HG03108 (cell line): Measurements from ENCODE around the gene DLK1.

Experiments used
- ATAC-seq: cut with Tn5 transposase; IDR thresholded peaks from one replicate; pipeline ENCODE4 v1.9.1; 2021; ENCODE audit warnings: moderate library complexity; ENCODE audit not compliant: unreplicated experiment

The DLK1 gene

GRCh38 chr14:100754020-100754419 lies 27.3 kb downstream of the DLK1 start:
- no peak for ATAC-seq

DNA sequence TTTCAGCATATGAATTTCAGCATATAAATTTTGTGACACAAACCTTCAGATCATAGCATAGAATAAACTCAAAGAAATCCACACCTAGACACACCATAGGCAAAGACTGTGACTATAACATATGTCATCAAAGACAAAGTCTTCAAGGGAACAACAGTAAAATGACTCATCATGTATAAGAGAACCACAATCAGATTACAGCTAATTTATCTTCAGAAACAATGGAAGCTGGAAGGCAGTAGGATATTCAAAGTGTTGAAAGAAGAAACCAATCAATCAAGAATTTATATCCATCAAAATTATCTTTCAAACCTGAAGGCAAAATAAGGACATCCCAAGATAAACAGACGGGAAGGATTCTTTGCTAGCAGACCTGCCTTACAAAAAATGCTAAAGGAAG lies 29.0 kb downstream of the DLK1 start:
- no peak for ATAC-seq

DNA sequence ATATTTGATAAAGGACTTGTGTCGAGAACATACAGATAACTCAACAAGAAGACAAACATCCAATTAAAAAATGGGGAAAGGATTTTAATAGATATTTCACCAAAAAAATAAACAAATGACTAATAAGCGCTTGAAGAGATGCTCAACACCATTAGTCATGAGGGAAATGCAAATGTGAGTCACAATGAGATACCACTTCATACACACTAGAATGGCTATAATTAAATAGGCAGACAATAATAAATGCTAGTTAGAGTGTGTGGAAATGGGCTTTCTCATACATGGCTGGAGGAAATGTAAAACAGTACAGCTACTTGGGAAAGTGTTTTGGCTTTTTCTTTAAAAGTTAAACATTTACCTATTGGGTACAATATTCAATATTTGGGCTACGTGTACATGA lies 34.8 kb downstream of the DLK1 start:
- ATAC-seq, result no peak

DNA sequence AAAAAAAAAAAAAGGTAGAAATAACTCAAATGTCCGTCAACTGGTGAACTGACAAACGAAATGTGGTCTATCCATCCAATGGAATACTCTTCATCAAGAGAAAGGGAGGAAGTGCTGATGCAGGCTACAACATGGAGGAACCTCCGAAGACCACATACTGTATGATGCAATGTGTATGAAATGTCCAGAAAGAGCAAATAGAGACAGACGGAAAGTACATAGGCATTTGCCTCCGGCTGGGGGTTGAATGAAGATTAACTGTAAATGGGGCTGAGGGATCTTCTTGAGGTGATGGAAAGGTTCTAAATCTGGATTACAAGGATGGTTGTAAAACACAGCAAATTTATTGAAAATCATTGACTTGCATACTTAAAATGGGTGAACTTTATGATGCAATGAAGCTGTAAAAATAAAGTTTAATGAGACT lies 35.4 kb downstream of the DLK1 start:
- no peak for ATAC-seq

DNA sequence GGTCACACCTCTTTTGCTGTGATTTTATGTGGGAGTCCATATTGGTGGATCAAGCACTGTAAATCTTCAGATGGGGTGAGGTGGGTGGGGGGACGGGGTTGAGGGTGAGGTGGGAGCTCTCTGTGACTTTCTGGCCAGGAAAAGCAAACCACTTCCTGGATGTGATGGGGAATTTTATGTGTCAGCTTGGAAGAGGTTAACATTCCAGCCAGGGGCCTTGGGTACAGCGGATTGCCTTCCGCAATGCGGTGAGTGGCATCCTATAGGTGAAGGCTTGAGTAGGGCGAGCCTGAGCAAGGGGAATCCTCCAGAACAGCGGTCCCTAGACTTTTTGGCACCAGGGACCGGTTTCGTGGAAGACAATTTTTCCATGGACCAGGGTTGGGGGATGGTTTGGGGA lies 36.2 kb downstream of the DLK1 start:
- ATAC-seq, result no peak

DNA sequence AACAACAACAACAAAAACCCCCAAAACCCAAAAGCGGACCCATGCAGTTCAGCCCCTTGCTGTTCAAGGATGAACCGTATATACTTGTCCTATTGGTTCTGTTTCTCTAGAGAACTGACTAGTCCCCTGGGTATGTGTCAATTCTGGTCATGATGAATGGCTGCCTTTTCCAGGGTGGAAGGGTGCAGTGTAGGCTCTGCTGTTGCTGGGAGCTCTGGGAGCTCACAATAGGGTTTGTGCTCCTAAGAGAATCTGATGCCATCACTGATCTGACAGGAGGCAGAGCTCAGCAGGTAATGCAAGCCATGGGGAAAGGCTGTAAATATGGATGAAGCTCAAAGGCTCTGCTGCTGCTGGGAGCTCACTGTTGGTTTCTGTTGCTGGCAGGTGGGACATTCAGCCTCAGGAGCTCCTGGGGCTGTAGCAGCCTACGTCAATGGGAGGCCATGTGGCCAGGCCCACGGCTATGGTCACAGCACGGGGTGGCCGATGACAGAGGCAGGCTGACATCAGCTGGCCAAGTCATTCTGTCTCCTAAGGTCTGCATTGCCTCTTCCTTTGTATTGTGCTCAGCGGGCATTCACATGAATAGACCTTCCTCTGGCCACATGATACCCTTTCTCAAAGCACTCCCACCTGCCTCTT lies 37.9 kb downstream of the DLK1 start:
- no peak for ATAC-seq

DNA sequence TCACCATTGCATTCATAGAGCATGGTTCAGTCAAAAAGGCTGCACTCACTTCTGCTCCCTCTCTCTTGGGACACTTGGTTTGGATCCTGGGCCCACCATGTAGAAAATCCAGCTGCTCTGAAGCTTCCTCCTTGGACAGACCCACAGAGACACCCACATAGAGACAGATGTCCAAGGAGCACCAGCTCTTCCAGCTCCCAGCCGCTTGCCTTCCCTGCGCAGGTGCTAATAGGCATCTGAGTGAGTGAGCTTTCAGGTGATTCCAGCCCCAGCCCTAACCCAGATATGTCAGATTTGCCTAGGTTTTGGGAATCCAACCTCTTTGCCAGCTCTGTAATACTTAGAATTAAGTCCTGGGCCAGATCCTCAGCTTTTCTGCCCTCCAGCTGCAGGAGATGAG lies 38.6 kb downstream of the DLK1 start:
- no peak for ATAC-seq

DNA sequence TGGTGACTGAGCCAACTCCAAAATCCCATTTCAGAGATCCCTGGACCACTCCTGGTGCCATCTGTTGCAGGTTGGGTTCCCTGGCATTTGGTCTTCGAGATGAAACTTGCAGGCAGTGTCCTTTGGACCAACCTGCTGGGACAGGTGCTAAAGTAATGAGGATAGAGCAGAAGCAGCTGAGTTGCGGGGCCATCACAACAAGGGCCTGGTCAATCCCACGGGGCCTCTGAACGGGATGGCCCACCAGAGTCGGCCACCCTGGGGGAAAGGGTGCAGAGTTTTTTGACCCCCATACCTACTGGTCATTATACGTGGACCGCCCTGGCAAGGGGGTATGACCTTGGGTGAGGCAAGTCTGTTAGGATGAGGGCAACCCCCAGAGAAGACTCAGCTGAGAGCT lies 39.3 kb downstream of the DLK1 start:
- ATAC-seq, result no peak

DNA sequence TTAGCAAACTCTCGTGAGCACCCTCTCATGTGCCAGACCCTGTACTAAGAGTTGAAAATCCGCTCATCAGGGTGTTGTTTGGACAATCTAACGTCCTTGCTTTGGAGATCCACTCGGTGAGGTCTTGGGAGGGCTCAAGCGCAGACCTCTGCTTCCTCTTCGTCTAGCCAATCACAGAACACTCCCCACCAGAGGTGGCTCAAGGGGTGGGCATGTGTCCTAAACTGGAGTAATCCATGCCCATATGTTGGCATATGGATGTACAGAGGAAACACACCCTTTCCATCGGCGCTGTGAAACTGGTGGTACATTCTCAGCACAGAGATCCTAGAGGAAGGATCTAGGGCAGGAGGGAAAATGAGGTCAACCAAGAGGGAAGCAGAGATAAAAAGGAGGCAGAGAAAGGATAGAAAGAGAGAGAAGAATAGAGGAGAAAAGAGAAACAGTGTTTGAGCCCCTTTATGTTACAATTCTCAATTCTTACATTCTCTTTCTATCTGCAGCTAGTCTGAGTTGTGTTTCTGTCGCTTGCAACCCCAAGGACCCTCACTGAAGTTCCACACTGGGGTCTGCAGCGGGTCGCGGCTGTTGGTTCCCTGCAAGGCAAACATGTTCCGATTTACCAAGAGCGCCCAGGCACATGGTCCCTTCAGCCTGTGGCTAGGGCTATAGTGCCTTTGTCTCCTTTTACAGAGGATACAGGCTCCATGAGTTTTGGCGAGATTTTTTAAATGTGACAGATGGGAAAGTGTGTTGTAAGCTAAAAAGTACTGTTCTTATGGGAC lies 40.5 kb downstream of the DLK1 start:
- no peak for ATAC-seq

GRCh38 chr14:100767788-100768536 lies 41.3 kb downstream of the DLK1 start:
- ATAC-seq, result no peak

DNA sequence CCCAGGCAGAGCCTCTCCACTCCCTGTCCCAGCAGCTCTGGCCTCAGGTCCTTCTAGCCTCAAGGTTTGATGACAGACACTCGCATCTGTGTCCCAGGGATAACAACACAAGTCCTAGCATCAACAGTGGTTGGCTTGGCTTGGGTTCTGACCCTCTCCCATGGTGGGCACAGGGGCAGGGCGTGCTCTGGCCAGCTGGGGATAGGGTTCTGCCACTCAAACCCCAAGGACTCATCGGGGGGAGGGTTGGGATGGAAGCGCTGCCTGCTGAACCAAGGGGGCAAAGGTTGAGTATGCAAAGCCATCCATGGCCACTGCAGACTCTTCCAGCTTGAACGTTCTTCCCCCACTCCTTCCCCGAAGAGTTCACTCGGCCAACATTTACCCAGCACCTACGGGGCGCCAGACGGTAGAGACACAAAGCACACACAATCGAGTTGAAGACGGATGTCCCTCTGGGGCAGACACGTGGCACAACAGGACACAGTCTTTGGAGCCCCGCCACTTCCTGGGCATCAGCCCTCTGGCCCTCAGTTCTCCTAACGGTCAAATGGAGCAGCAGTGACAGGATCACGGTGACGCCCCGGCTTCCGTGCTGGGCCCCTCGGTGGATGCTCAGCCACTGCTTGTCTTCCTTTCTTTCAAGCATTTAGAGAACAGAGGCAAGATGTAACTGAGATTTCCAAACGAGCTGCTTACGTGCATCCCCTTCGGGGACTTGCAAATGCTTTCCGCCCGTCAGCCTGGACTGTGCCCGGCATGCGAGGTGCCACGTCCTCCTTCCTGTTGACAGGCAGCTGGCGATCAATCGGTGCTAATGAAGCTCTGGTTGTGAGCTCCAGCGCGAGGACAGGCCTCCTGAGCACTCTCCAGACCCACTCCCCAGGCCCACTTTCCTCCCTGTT lies 42.6 kb downstream of the DLK1 start:
- no peak for ATAC-seq

DNA sequence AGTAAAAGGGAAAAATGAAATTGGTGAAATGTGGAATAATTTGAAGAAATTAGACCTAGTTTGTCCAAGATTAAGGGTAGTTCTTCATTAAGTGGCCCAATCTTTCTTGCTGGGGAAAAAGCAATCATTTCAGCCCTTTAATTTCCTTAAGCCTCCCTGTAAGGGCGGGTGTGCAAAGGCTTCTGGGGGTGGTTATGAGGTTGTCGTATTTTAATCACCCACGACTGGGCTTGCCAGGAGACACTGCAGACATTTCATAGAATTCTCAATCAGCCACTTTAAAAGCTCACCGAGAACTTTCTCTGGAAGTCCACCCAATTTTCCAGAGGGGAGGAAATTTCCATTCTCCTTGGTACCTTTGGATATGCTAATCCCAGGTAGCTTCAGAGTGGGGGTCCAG lies 43.4 kb downstream of the DLK1 start:
- ATAC-seq, result no peak

- no peak for ATAC-seq
Measured at GRCh38 chr14:100770605-100771120, 44.0 kb downstream of the DLK1 start.

DNA sequence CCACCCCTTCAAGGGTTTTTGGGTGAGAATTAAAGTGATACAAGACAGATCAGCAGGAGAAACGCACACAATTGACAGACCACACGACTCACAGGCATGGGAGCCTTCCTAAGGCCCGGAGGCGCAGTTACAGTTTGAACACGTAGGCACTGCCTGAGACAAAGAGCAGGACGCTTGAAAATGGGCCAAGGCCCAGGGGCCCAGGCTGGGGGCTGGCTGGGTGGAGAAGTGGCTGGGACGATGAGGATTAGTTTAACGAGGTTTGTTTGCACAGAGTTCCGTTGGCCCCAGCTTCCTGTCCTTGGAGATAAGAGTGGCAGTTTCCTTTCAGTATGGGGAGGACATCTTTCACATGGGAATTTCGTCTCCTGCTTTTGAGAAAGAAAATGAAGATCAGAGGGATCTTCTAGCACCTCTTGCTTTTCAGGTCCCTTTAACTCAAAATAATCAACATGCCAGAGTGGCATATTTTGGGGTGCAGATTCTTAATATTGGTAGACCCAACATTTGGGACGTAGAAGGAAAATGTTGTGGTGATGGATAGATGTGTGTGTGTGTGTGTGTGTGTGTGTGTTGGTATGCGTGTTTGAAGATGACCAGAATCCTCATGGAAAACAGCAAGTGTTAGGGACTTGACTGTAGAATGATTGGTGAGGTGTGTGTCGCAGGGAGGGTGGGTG lies 44.6 kb downstream of the DLK1 start:
- ATAC-seq, result no peak

GRCh38 chr14:100772607-100773165 lies 46.0 kb downstream of the DLK1 start:
- ATAC-seq, result no peak

GRCh38 chr14:100773331-100774163 lies 46.9 kb downstream of the DLK1 start:
- no peak for ATAC-seq

DNA sequence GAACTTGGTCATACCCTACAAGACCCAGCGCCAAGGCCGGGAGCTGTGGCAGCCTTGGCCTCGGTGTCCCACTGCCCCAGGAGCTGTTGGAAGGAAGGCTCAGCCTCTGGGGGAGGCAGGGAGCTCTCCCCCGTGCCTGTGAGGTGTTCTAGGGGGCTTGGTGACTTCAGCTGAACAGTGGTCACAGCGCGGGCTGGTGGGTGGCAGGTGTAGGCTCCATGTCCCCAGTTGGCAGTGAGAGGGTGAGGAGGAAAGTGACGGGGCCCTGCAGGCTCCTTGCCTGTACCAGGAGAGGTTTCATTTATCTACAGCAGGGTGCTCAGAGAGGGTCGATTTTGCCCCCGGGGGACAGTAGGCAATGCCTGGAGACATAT lies 47.5 kb downstream of the DLK1 start:
- no peak for ATAC-seq

DNA sequence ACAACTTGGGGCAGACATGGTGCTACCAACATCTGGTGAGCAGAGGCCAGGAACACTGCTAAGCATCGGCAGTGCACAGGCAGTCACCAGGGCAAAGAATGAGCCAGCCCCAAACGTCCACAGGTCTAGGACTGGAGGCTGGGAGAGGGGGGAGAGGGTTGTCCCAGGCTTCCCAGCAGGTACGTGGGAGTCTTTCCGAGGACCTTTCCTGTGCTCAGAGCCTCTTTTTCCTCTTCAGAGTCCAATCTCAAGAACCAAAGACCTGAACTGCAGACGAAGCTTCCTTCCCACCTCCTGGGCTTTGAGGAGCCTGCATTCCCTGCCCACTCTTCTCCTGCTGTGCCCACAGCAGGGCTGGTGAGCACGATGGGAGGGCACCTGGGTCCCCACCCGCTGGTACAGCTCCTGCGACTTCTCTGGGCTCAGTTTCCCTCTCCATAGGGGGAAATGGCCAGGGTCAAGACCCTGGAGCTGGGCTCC lies 48.7 kb downstream of the DLK1 start:
- no peak for ATAC-seq
